AG04449 (cell line): Measurements from ENCODE around the gene SLC22A17.

Experiments
- CTCF ChIA-PET: fragments of 350-600 bp; formaldehyde crosslinking; extraction: SDS; loops from one replicate; lab custom pipeline; 2021; ENCODE audit warnings: antibody characterized with exemption; lab: Yijun Ruan, JAX
- POLR2A ChIA-PET: fragments of 400-600, 350-600 bp; formaldehyde crosslinking; extraction: SDS; loops from one replicate; lab custom pipeline; 2020; ENCODE audit warnings: antibody characterized with exemption, inconsistent platforms; lab: Yijun Ruan, JAX
- DNase-seq: peaks from one replicate; pipeline ENCODE4 v3.0.0-alpha.2; 2010; ENCODE audit warnings: low read depth, low spot score
- H3K4me3 ChIP-seq: 2 replicates; pipeline ENCODE4 v1.5.1; 2011; ENCODE audit warnings: low read depth, mild to moderate bottlenecking, control low read depth, low read length
- TF ChIP-seq, protein P1 (sequence below): IDR thresholded peaks from one replicate; pipeline ENCODE4 v1.5.1; 2011; ENCODE audit warnings: mild to moderate bottlenecking, moderate library complexity, low read length, control low read depth, inconsistent platforms; ENCODE audit not compliant: insufficient read depth; ENCODE audit errors: missing control alignments

SLC22A17 gene

DNA sequence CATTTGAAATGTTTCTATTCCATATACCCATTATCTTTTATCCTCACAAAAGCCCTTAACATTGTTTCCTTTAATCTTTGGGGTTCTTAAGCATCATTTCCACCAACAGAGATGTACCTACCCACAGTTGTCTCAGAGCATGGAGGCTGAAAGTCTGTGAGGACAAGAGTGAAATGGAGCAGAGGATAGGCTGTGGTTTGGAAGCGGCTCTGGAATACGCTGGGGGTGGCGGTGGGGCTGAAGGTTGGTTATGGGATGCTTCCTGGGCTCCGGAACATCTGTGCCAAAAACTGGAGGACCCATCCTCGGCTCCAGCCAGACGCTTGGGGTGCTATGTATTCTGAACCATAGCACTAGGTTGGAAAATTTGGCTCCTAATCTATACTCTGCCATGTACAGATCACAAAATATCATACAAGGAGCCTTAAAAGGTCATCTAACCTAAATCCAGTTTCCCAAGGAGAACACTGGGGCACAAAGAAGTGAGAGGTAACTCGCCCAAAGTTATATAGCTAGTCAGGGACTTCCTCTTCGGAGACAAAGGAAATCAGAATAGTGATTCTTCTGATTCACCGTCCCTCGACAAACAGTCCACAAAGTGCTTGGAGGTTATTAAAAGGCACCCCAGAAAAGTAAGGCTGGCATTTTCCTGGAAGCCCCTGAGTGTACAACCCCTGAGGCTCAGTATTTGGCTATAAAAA, 52.6 kb downstream of the SLC22A17 start:
- POLR2A ChIA-PET: no interaction called here
- H3K4me3 ChIP-seq: peak overlapping the region; percentile 74
- TF ChIP-seq, protein P1, sequence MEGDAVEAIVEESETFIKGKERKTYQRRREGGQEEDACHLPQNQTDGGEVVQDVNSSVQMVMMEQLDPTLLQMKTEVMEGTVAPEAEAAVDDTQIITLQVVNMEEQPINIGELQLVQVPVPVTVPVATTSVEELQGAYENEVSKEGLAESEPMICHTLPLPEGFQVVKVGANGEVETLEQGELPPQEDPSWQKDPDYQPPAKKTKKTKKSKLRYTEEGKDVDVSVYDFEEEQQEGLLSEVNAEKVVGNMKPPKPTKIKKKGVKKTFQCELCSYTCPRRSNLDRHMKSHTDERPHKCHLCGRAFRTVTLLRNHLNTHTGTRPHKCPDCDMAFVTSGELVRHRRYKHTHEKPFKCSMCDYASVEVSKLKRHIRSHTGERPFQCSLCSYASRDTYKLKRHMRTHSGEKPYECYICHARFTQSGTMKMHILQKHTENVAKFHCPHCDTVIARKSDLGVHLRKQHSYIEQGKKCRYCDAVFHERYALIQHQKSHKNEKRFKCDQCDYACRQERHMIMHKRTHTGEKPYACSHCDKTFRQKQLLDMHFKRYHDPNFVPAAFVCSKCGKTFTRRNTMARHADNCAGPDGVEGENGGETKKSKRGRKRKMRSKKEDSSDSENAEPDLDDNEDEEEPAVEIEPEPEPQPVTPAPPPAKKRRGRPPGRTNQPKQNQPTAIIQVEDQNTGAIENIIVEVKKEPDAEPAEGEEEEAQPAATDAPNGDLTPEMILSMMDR: no peak
- CTCF ChIA-PET: interaction anchor here (0.6 to 20.5 kb wide), 17 partner anchors 11 to 1075 kb away, joined by 3 to 300 read pairs (median 8); partner anchors contain the start of genes HOMEZ and PABPN1
- DNase-seq: no peak

DNA sequence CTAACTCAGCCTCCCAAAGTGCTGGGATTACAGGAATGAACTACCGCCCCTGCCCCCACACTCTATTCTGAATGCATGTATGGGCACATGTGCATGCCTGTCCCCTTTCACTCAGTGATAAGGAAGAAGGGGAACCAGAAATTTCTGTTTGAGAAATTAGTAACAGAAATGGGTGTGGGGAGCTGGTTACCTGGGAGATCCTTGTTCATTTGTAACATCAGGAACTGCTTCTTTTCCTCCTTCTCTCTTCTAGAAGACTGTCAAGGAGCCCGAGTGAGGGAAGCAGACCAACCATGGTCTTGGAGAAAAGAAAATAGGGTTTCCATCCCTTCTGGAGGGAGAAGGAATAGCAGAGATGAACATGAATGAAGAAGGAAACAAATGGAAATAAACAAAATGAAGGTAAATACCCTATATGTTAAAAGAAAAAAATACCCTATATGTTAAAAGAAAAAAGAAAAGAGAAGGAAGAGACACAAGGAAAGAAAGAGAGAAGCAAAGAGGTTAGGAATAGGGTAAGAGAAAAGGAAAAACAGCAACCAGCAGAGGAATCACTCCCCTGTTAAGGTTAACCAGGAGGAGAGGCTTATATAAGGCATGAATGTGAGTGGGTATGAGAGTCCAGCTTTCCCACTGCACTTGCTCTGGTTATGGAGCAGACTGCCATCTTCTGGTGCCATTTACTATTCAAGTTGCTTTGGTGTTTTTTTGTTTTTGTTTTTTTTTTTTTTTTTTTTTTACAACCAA, 53.3 kb downstream of the SLC22A17 start:
- TF ChIP-seq, protein P1: peak; percentile 44
- DNase-seq: no peak

DNA sequence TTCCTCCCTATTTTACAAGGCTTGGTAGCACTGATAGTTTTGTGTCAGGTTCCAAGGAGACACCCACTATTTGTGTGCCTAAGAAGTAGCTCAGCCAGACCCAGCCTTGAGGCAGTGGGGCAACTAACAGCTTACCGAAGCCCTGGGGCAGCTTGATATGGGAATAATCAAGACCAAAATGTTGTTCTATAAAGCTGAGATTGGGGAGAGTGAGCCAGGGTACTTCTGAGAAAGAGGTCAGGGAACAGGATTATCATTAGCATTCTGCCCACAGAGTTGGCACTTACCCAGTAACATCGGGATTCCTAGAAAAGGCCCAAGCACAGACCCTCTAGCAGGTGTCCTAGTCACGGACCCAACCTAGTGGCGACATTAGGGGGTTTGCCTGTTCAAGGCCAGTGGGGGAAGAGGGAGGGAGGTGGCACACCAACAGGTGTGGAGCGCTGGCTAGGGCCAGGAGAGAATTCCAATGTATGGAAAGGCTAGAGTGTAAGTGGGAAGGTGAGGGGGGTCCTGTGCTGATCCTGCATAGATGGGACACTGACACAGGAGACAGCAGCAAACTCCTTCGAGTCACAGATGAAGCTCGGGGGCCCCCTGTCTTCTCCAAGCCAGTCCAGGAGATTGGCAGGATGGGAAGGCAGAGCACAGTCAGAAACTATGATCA, 54.9 kb downstream of the SLC22A17 start:
- POLR2A ChIA-PET: no interaction called here
- CTCF ChIA-PET: interaction anchor here (1.4 to 20.5 kb wide), 8 partner anchors 4 to 311 kb away, joined by 4 to 300 read pairs (median 14); partner anchors contain the start of genes BCL2L2, HOMEZ and PPP1R3E
- TF ChIP-seq, protein P1: no peak
- no peak for DNase-seq
- no peak overlapping the region for H3K4me3 ChIP-seq

More for the DNA sequence above, 53.3 kb downstream of the SLC22A17 start:
- no peak overlapping the region for H3K4me3 ChIP-seq
- ChIA-PET POLR2A (no interaction called here), CTCF (interaction anchor here (1.9 to 20.5 kb wide), 5 partner anchors 10 to 222 kb away, joined by 7 to 300 read pairs (median 16); partner anchors contain the start of gene HOMEZ)

DNA sequence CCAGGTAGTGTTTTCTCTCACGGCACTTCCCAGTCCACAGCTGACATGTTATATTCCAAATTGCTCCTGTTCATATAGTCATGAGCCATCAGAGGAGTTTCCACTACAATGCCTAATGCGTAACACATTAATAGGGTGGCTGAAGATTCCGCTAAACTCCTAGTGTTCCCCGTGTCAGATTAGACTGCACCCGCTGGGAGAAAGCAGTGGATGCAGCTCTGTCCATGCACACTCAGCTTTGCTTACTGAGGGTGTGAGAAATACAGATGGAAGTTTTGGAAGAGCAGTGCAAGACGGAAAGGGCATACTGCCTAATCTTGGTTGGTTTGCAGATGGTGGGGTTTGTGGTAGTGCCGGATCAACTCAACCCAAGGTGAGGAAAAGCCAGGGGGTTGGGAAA, 55.6 kb downstream of the SLC22A17 start:
- ChIA-PET POLR2A (no interaction called here), CTCF (interaction anchor here (0.7 to 20.5 kb wide), 11 partner anchors 5 to 311 kb away, joined by 3 to 300 read pairs (median 5); partner anchors contain the start of genes BCL2L2, HOMEZ and PPP1R3E)
- DNase-seq: no peak
- no peak overlapping the region for H3K4me3 ChIP-seq
- TF ChIP-seq, protein P1: no peak
